Measurements from ENCODE around the gene LRRTM2.

GRCh38 chr5:138876811-138877210 is 1.7 kb upstream of the LRRTM2 start:
- TF ChIP-seq EZH2 (IDR thresholded peaks at IDR 0.05) (no peak), POLR2AphosphoS5 (IDR thresholded peaks at IDR 0.05; ENCODE audit: borderline replicate concordance, low read depth, low read length) (no peak), FOXP2 (optimal IDR thresholded peaks at IDR 0.05; ENCODE audit: control extremely low read depth, extremely low read length, insufficient read depth) (no peak)

Data from SK-N-MC (cell line).